GM12892 (cell line): Measurements from ENCODE around the gene GPC5.

Experiments used
- POLR2A ChIP-seq: IDR thresholded peaks from 2 replicates; pipeline ENCODE4 v1.6.1; 2011; ENCODE audit warnings: low read depth, low read length, control low read depth
- TAF1 ChIP-seq: IDR thresholded peaks from 2 replicates; pipeline ENCODE4 v1.6.1; 2011; ENCODE audit warnings: low read depth, mild to moderate bottlenecking, control low read depth, low read length, borderline replicate concordance

GRCh38 chr13:91534996-91535395 lies 136.6 kb downstream of the GPC5 start:
- TF ChIP-seq POLR2A = no peak
- TF ChIP-seq TAF1 = no peak
